Activated CD4-positive, CD25-positive, alpha-beta regulatory T cell (primary cell): Measurements from ENCODE around the gene SHC3.

Experiments
- DNase-seq, 4 experiments: peaks; one replicate each; lab custom pipeline; 2025; lab: John Stamatoyannopoulos, UW

SHC3 gene

GRCh38 chr9:88983865-88984542 is 194.6 kb downstream of the SHC3 start:
- no peak for DNase-seq

DNA sequence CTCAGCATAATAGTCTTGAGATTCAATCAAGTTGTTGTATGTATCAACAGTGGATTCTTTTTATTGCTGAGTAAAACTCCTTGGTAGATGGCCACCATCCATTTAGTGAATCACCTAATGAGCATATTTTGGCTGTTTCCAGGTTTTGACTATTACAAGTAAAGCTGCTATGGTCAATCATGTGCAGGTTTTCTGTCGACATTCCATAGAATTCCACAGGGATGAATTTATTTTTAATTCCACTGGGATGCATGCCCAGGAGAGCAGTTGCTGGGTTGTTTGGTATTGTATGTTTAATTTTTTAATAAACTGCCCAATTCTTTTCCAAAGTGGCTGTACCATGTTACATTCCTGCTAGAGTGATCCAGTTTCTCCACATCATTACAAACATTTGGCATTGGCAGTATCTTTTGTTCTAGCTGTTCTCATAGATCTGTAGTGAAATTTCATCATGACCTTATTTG is 197.8 kb downstream of the SHC3 start:
- no peak for DNase-seq

DNA sequence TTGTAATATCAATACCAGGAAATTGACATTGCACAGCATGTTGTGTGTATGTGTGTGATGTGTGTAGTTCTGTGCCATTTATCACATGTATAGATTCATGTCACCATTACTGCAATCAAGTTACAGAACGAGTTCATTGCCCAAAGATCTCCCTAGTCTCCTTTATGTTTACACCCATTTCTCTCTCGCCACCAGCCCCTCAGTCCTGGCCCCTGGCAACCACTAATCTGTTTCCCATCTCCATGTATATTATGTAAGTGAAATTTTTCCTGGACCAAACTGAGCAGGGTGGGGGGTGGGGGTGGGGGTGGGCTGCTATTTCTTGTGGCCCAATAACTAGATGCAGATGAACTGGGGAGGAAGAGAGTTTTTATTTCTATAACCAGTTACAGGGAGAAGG is 198.8 kb downstream of the SHC3 start:
- no peak for DNase-seq

GRCh38 chr9:88979021-88979420 is 199.6 kb downstream of the SHC3 start:
- DNase-seq = no peak

GRCh38 chr9:88978034-88978433 is 200.6 kb downstream of the SHC3 start:
- DNase-seq = no peak

DNA sequence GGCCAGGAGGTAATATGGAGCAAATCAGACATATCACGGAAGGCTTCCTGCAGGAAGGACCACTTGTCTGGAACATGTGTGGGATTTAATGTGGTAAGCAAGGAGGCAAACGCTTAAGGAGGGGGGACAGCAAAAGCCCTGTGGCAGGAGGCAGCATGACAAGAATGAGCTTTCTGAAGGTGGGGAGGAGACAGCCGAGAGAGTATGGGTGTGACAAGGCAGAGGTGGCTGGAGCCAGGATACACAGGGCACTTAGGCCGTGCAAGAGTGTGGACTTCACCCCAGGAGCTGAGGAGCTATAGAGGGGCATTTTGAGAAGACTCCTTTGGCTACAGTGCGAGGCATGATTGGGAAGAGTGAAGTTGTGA is 201.7 kb downstream of the SHC3 start:
- DNase-seq = no peak

- DNase-seq = no peak
Measured at GRCh38 chr9:88975966-88976889, 202.4 kb downstream of the SHC3 start.

DNA sequence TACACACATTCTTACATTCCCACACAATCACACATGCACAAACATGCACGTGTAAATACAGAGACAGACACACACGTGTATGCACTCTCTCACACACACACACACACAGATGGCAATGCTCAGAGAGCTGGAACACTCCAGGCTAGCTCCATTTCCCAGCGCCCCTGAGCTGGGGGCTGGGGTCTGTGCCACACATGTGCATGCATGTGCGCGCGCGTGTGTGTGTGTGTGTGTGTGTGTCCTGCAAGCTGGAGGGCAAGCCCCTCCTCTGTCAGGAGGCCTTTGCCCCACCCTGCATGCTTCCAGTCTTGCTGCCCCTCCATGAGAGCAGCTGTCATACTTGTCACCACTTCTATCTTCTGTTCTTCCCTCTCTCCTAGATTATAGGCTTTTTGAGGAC is 204.0 kb downstream of the SHC3 start:
- DNase-seq = no peak

GRCh38 chr9:88973281-88974045 is 205.2 kb downstream of the SHC3 start:
- no peak for DNase-seq

GRCh38 chr9:88972401-88972800 is 206.2 kb downstream of the SHC3 start:
- no peak for DNase-seq

GRCh38 chr9:88971131-88971960 is 207.3 kb downstream of the SHC3 start:
- no peak for DNase-seq

- no peak for DNase-seq
Measured at GRCh38 chr9:88969646-88970373, 208.8 kb downstream of the SHC3 start.

- no peak for DNase-seq
Measured at GRCh38 chr9:88968799-88969198, 209.8 kb downstream of the SHC3 start.

GRCh38 chr9:88966894-88967676 is 211.5 kb downstream of the SHC3 start:
- no peak for DNase-seq

DNA sequence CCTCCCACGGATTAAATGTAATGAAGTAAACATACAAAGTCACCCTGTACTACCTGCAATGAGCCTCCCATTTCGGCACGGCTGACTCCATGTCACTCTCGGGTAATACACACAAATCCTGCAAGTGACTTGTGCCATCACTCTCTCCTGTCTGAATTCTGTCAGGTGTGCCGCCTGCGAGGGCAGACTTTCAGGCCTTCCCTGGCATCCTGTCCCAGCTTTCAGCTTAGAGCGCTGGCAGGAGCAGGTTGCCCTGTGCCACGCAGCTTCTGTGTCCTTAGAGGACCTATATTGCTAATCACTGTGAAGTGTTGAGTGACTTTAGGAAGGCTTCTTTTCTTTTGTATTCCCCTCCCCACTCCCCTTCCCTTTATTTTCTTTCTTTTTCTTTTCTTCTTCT is 213.1 kb downstream of the SHC3 start:
- DNase-seq = no peak

DNA sequence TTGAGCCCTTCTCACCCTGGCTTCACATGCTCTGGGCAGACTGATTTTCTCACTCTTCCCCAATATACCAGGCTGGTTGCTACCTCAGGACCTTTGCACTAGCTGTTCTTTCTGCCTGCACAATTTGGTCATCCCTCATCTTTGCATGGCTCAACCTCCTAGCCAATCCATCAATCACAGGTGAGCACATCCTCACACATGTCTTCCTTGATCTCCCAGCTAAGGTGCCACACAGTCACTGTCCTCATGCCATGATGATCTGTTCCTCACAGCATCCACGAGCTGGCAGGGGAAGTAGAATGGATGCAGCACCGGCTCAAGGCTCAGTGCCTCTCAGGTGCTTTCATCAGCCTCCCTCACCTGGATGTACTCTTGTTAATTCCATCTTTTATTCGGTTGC is 218.0 kb downstream of the SHC3 start:
- DNase-seq = no peak

DNA sequence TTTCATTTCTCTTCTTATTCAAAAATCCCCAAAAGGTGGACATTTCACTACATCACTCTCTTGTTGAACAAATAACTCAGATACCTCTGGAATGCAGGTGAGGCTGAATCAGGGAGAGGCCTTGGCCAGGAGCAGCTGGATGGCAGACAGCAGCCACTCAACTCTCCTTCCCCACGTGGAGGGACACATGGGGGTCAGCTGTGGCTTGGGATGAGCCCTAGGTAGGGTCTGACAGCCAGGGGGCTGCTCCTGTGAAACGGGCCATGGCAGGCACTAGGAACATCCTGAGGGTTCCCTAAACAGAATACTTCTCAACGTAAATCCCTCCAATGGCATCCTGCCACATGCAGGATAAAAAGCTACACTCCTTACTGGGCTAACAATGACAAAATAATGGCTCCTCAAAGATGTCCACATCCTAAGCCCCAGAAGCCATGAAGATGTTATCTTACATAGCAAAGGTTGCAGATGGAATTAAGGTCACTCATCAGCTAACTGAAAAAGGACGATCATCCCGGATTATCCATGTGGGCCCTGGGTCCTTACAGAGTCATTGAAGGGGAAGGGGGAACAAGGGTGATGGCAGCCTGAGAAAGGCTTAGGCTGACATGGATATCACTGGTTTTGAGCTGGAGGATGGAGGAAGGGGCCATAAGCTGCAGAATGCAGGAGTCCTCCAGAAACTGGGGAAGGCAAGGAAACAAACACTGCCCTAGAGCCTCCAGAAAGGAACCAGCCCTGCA is 218.7 kb downstream of the SHC3 start:
- no peak for DNase-seq

DNA sequence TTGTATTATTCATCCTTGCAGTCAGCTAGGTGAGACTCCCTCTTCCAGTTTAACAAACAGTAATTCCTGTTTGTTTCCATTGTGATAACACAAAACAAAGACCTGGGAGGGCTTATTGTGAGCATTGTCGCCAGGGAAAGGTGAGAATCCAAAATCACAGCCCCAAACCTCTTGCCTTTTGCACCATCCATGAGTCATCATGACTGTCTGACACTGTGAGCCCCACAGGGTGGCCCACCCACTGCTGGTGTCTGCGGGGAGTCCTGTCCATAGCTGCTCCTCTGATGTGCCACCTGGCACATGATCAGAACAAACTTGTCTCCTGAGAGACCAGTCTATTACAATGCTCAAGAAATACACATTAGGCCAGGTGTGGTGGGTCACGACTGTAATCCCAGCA is 221.1 kb downstream of the SHC3 start:
- DNase-seq = no peak
